ENCODE measurements around the gene CCDC15.

CCDC15 gene

GRCh38 chr11:125068368-125068767, 114.4 kb downstream of the CCDC15 start:
- ATAC-seq (replicated peaks; ENCODE audit: extremely low read depth, poor library complexity, severe bottlenecking) (no peak), DNase-seq (ENCODE audit: low spot score in 2 of 2) (no peak)
- Mint-ChIP-seq H3K4me3 (no peak overlapping the region), H3K4me1 (peaks cover 7% of the 10 kb centered on the region), H3K27ac (ENCODE audit: low read depth) (no peak overlapping the region), H3K9me3 (no peaks in the 10 kb centered on the region), H3K27me3 (peaks cover 17% of the 10 kb centered on the region), H3K36me3 (ENCODE audit: insufficient read depth) (no peaks in the 10 kb centered on the region)

- no peaks in the 10 kb centered on the region for H3K9me3 Mint-ChIP-seq
- DNase-seq (ENCODE audit: low spot score in 2 of 2) (no peak), ATAC-seq (replicated peaks; ENCODE audit: extremely low read depth, poor library complexity, severe bottlenecking) (no peak)
- no peaks in the 10 kb centered on the region for H3K36me3 Mint-ChIP-seq (ENCODE audit: insufficient read depth)
- no peak overlapping the region for H3K4me3 Mint-ChIP-seq
- H3K4me1 Mint-ChIP-seq, result peaks cover 10% of the 10 kb centered on the region
- peaks cover 22% of the 10 kb centered on the region for H3K27me3 Mint-ChIP-seq
- H3K27ac Mint-ChIP-seq (ENCODE audit: low read depth), result no peak overlapping the region
Measured at GRCh38 chr11:125069008-125069407, 115.0 kb downstream of the CCDC15 start.

GRCh38 chr11:125069796-125070195, 115.8 kb downstream of the CCDC15 start:
- Mint-ChIP-seq H3K36me3 (ENCODE audit: insufficient read depth) (no peaks in the 10 kb centered on the region), H3K27me3 (peaks cover 29% of the 10 kb centered on the region), H3K27ac (ENCODE audit: low read depth) (peak overlapping the region; percentile 19), H3K4me3 (no peak overlapping the region), H3K9me3 (no peaks in the 10 kb centered on the region), H3K4me1 (peaks cover 13% of the 10 kb centered on the region)
- ATAC-seq (replicated peaks; ENCODE audit: extremely low read depth, poor library complexity, severe bottlenecking) (no peak), DNase-seq (ENCODE audit: low spot score in 2 of 2) (no peak)

GRCh38 chr11:125070699-125071254, 116.8 kb downstream of the CCDC15 start:
- peak; percentile 40 for ATAC-seq (replicated peaks; ENCODE audit: extremely low read depth, poor library complexity, severe bottlenecking)
- no peak for DNase-seq (ENCODE audit: low spot score in 2 of 2)
- Mint-ChIP-seq H3K36me3 (ENCODE audit: insufficient read depth) (no peaks in the 10 kb centered on the region), H3K4me3 (no peak overlapping the region), H3K27ac (ENCODE audit: low read depth) (no peak overlapping the region), H3K4me1 (peaks cover 13% of the 10 kb centered on the region), H3K27me3 (peaks cover 36% of the 10 kb centered on the region), H3K9me3 (no peaks in the 10 kb centered on the region)

GRCh38 chr11:125071435-125071834, 117.4 kb downstream of the CCDC15 start:
- H3K36me3 Mint-ChIP-seq (ENCODE audit: insufficient read depth), result no peaks in the 10 kb centered on the region

GRCh38 chr11:125071846-125072217, 117.8 kb downstream of the CCDC15 start:
- H3K4me1 Mint-ChIP-seq, result peaks cover 13% of the 10 kb centered on the region
- no peaks in the 10 kb centered on the region for H3K9me3 Mint-ChIP-seq
- H3K27ac Mint-ChIP-seq (ENCODE audit: low read depth), result no peak overlapping the region
- H3K4me3 Mint-ChIP-seq, result no peak overlapping the region
- peaks cover 39% of the 10 kb centered on the region for H3K27me3 Mint-ChIP-seq
- DNase-seq (ENCODE audit: low spot score in 2 of 2), result no peak
- no peaks in the 10 kb centered on the region for H3K36me3 Mint-ChIP-seq (ENCODE audit: insufficient read depth)
- no peak for ATAC-seq (replicated peaks; ENCODE audit: extremely low read depth, poor library complexity, severe bottlenecking)

More at GRCh38 chr11:125071435-125071834, 117.4 kb downstream of the CCDC15 start:
- H3K4me3 Mint-ChIP-seq, result no peak overlapping the region
- no peak for DNase-seq (ENCODE audit: low spot score in 2 of 2)
- H3K27ac Mint-ChIP-seq (ENCODE audit: low read depth), result no peak overlapping the region
- ATAC-seq (replicated peaks; ENCODE audit: extremely low read depth, poor library complexity, severe bottlenecking), result no peak
- H3K27me3 Mint-ChIP-seq, result peaks cover 36% of the 10 kb centered on the region
- H3K9me3 Mint-ChIP-seq, result no peaks in the 10 kb centered on the region
- H3K4me1 Mint-ChIP-seq, result peaks cover 13% of the 10 kb centered on the region

- Mint-ChIP-seq H3K36me3 (ENCODE audit: insufficient read depth) (no peaks in the 10 kb centered on the region), H3K27me3 (peaks cover 44% of the 10 kb centered on the region), H3K27ac (ENCODE audit: low read depth) (no peak overlapping the region), H3K9me3 (no peaks in the 10 kb centered on the region), H3K4me1 (peaks cover 13% of the 10 kb centered on the region), H3K4me3 (no peak overlapping the region)
- no peak for ATAC-seq (replicated peaks; ENCODE audit: extremely low read depth, poor library complexity, severe bottlenecking)
- DNase-seq (ENCODE audit: low spot score in 2 of 2), result no peak
Measured at GRCh38 chr11:125072218-125072960, 118.4 kb downstream of the CCDC15 start.

GRCh38 chr11:125072961-125073590, 119.1 kb downstream of the CCDC15 start:
- H3K9me3 Mint-ChIP-seq, result no peaks in the 10 kb centered on the region
- peaks cover 48% of the 10 kb centered on the region for H3K27me3 Mint-ChIP-seq
- peaks cover 2% of the 10 kb centered on the region for H3K36me3 Mint-ChIP-seq (ENCODE audit: insufficient read depth)
- peaks cover 13% of the 10 kb centered on the region for H3K4me1 Mint-ChIP-seq
- DNase-seq (ENCODE audit: low spot score in 2 of 2), result no peak
- no peak overlapping the region for H3K27ac Mint-ChIP-seq (ENCODE audit: low read depth)
- no peak for ATAC-seq (replicated peaks; ENCODE audit: extremely low read depth, poor library complexity, severe bottlenecking)
- H3K4me3 Mint-ChIP-seq, result no peak overlapping the region

GRCh38 chr11:125073616-125074483, 119.8 kb downstream of the CCDC15 start:
- no peak for DNase-seq (ENCODE audit: low spot score in 2 of 2)
- no peak for ATAC-seq (replicated peaks; ENCODE audit: extremely low read depth, poor library complexity, severe bottlenecking)
- Mint-ChIP-seq H3K27ac (ENCODE audit: low read depth) (no peak overlapping the region), H3K27me3 (peaks cover 50% of the 10 kb centered on the region), H3K4me3 (no peak overlapping the region), H3K36me3 (ENCODE audit: insufficient read depth) (peaks cover 2% of the 10 kb centered on the region), H3K9me3 (no peaks in the 10 kb centered on the region), H3K4me1 (peaks cover 13% of the 10 kb centered on the region)

- Mint-ChIP-seq H3K27me3 (peaks cover 54% of the 10 kb centered on the region), H3K36me3 (ENCODE audit: insufficient read depth) (peaks cover 2% of the 10 kb centered on the region), H3K9me3 (no peaks in the 10 kb centered on the region), H3K4me3 (no peak overlapping the region), H3K4me1 (peaks cover 13% of the 10 kb centered on the region), H3K27ac (ENCODE audit: low read depth) (no peak overlapping the region)
- DNase-seq (ENCODE audit: low spot score in 2 of 2) (no peak), ATAC-seq (replicated peaks; ENCODE audit: extremely low read depth, poor library complexity, severe bottlenecking) (no peak)
Measured at GRCh38 chr11:125074511-125075241, 120.7 kb downstream of the CCDC15 start.

GRCh38 chr11:125075242-125075625, 121.2 kb downstream of the CCDC15 start:
- H3K4me3 Mint-ChIP-seq, result no peak overlapping the region
- peaks cover 56% of the 10 kb centered on the region for H3K27me3 Mint-ChIP-seq
- ATAC-seq (replicated peaks; ENCODE audit: extremely low read depth, poor library complexity, severe bottlenecking) (no peak), DNase-seq (ENCODE audit: low spot score in 2 of 2) (no peak)
- no peak overlapping the region for H3K27ac Mint-ChIP-seq (ENCODE audit: low read depth)
- peaks cover 13% of the 10 kb centered on the region for H3K4me1 Mint-ChIP-seq
- H3K36me3 Mint-ChIP-seq (ENCODE audit: insufficient read depth), result peaks cover 2% of the 10 kb centered on the region
- H3K9me3 Mint-ChIP-seq, result no peaks in the 10 kb centered on the region

GRCh38 chr11:125075900-125076317, 121.9 kb downstream of the CCDC15 start:
- H3K4me3 Mint-ChIP-seq, result no peak overlapping the region
- ATAC-seq (replicated peaks; ENCODE audit: extremely low read depth, poor library complexity, severe bottlenecking) (no peak), DNase-seq (ENCODE audit: low spot score in 2 of 2) (no peak)
- peaks cover 12% of the 10 kb centered on the region for H3K4me1 Mint-ChIP-seq
- peaks cover 2% of the 10 kb centered on the region for H3K36me3 Mint-ChIP-seq (ENCODE audit: insufficient read depth)
- H3K27ac Mint-ChIP-seq (ENCODE audit: low read depth), result no peak overlapping the region
- H3K9me3 Mint-ChIP-seq, result no peaks in the 10 kb centered on the region
- H3K27me3 Mint-ChIP-seq, result peaks cover 63% of the 10 kb centered on the region
